ENCODE results near the gene ELOVL7.
"Not testable (repeated sequence)": the region's sequence is repeated elsewhere in the genome, so short reads cannot be mapped to it uniquely, and the experiment has no call there.

ELOVL7 gene

GRCh38 chr5:60843936-60844905 lies at the start of gene ELOVL7:
Gene ELOVL7 (minus strand): TSS chr5:60844269. CDS start chr5:60787397, 56,872 bp downstream.
- peak; percentile 16 for DNase-seq (ENCODE audit: low read depth)

GRCh38 chr5:60893521-60893920 lies 49.5 kb upstream of the ELOVL7 start:
- no peak for DNase-seq (ENCODE audit: low read depth)

- DNase-seq (ENCODE audit: low read depth): no peak
Measured at GRCh38 chr5:60891667-60892066, 47.6 kb upstream of the ELOVL7 start.

GRCh38 chr5:60888359-60889061 lies 44.4 kb upstream of the ELOVL7 start:
- DNase-seq (ENCODE audit: low read depth): no peak

- no peak for DNase-seq (ENCODE audit: low read depth)
Measured at GRCh38 chr5:60887746-60888145, 43.7 kb upstream of the ELOVL7 start.

GRCh38 chr5:60887096-60887495 lies 43.0 kb upstream of the ELOVL7 start:
- DNase-seq (ENCODE audit: low read depth): no peak

DNA sequence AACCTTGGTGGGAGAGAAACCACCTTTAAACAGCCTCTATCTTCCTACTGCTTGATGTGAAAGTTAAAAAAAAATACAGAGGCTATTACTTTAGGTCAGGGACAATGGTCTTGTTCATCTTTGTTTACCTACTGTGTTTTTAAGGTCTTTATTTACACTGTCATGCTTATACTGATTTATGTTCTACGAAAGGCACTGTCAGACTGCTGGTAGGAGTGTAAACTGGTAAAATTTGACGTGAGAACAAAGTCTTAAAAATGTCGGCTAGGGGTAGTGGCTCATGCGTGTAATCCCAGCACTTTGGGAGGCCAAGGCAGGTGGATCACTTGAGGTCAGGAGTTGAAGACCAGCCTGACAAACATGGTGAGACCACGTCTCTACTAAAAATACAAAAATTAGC lies 42.1 kb upstream of the ELOVL7 start:
- no peak for DNase-seq (ENCODE audit: low read depth)

DNA sequence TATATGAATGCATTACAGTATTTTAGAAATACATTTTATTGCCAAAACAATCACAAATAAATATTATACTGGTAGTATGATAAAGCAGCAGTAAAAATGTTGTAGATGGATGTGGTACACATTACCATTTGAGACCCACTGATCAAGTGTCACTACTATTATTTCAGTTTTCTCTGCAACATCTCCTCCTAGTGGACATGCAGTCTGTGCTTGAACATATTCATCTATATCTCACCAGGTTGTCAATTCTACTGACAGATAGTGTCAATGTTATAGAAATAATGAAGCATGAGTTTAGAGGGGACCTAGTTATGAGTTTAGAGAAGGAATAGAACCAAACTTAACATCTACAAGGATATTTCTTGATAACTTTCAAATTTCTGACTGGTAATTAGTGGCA lies 39.2 kb upstream of the ELOVL7 start:
- DNase-seq (ENCODE audit: low read depth): no peak

DNA sequence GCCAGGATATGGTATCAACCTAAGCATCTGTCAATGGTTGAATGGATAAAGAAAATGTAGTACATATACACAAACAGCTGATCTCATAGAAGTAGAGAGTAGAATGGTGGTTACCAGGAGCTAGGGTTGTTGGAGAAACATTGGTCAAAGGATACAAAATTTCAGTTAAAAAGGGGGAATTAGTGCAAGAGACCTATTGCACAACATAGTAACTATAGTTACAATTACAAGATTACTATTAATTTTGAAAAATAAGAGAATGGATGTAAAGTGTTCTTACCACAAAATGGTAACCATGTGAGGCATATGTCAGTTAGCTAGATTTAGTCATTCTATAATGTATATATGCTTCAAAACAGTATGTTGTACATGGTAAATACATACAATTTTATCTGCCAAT lies 28.8 kb upstream of the ELOVL7 start:
- no peak for DNase-seq (ENCODE audit: low read depth)

DNA sequence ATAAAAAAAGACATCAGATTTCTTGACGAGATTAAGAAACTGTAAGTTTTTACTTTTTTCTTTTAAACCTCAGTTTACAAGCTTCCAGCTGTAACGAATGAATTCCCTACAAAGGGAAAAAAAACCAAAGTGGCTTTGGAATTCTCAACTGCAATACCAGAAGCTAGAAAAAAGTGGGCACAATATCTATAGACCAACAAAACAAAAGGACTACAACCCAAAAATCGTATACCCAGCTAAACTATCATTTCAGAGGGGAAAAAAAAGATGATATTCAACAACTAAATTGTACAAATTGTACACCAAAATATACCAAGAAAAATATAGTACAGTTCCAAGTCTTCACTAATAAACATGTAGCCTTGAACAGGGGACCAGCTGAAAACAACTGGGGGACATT lies 26.8 kb upstream of the ELOVL7 start:
- no peak for DNase-seq (ENCODE audit: low read depth)

DNA sequence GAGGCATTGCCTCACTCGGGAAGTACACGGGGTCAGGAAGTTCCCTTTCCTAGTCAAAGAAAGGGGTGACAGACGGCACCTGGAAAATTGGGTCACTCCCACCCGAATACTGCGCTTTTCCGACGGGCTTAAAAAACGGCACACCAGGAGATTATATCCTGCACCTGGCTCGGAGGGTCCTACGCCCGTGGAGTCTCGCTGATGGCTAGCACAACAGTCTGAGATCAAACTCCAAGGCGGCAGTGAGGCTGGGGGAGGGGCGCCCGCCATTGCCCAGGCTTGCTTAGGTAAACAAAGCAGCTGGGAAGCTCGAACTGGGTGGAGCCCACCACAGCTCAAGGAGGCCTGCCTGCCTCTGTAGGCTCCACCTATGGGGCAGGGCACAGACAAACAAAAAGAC lies 16.5 kb upstream of the ELOVL7 start:
- DNase-seq (ENCODE audit: low read depth): not testable (repeated sequence)

GRCh38 chr5:60856066-60856465 lies 12.0 kb upstream of the ELOVL7 start:
- DNase-seq (ENCODE audit: low read depth): no peak

DNA sequence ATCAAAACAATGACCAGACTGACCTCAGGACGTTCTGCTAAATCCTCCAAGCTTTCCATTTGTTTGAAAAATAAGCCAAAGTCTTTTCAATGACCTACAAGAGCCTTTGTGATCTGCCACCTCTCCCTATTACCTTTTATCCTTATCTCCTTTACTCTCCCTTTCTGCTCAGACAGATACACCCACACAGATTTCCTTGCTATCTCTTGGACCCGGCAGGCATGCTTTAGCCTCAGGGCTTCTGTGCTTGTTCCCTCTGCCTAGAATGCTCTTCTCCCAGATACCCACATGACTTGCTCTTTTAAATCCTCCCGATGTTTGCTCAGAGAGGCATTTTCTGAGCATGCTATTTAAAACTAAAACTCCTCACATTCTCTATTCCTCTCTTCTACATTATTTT lies 8.9 kb upstream of the ELOVL7 start:
- no peak for DNase-seq (ENCODE audit: low read depth)

DNA sequence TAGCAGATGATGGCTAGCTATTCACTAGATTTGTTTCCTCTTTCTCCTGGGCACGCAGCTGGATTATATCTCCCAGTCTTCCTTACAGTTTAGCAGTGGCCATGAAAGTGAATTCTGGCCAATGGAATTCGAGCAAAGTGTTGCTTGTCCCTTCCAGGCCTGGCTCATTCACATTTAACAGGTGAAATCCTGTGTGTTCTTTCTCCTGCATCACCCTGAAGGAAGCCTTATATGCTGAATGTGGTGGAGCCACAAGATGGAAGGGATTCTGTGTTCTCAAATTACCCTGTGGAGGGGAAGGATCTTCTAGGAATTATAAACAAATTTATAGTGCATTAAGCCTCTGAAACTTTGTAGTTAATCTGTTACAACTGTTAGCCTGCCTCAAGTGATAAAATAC lies 8.2 kb upstream of the ELOVL7 start:
- DNase-seq (ENCODE audit: low read depth): no peak

DNA sequence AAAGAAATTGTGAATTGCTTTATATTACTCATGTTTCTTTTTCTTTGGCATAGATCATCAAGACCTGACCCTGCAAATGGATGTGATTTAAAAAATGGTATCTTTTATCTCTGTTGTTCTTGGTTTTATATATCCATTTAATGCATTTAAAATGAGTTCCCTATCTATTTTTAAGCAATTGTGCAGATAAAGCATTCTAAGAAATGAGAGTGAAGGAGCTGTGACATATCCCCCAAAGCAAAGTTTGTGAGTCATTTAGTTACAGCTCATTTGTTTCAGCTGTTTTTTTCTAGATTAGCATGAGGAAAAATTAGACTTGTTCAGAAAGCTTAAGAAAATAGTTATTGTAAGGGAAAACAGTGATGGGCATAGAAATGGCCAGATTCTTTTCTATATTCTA lies 7.6 kb upstream of the ELOVL7 start:
- no peak for DNase-seq (ENCODE audit: low read depth)

GRCh38 chr5:60846298-60846697 lies 2.2 kb upstream of the ELOVL7 start:
- no peak for DNase-seq (ENCODE audit: low read depth)

- no peak for DNase-seq (ENCODE audit: low read depth)
Measured at GRCh38 chr5:60843386-60843935, 608 bp downstream of the ELOVL7 start.

DNA sequence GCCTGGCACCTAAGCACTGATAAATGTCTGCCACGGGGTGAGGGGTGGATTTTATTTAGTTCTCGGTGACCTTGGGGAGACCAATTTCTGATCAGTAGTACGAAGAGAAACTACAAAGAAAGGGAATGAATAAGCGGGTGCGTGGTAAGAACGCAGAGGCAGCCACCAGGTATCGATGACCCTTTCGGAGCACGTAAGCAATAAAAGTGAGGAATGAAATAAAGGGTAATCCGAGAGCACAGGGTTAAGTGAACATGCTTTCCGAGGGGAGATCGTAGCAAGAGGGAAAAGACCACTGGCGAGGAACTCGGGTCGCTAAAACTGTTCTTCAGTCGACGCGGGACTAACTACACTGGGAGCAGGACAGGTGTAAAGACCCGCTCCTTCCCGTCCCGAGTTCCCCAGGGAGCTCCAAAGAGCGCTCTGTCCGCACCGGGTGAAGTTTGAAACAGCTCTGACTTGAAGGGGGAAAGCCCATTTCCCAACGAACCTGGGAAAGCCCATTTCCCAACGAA lies 1.1 kb downstream of the ELOVL7 start:
- DNase-seq (ENCODE audit: low read depth): no peak

DNA sequence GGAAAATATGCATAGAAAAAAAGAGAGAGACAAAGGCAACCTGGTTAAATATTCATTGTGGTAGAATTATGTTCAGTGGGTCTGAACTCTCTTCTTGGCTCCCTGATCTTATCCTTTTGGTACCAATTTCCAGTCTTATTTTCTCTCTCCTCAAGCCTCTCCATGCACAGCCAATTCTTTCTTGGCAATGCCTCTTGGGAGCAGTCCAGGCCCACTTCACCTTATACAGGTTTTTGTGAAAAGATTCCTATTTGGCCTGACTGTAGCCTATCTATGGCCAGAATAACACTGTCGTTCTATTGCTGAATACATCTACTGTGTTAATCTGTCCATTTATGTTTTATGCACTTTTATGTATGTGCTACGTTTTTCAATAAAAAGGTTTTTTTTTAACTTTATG lies 2.7 kb downstream of the ELOVL7 start:
- DNase-seq (ENCODE audit: low read depth): no peak

DNA sequence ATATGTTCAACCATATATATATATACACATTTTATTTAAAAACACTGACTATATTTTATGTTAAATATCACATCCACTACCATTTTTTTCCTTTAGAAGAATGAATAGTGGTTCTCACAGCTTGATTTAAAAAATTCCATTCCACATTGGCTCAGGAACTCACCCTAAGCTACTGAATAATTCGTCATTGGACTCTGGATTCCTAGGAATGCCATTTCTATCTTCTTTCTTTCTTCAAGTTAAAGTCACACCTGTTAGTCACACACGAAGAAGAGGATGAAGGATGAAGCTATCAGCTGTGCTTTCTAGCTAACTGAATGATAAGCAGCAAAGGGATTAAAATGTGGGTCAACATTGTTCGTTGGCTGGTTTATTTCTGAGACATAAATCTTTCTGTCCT lies 7.9 kb downstream of the ELOVL7 start:
- DNase-seq (ENCODE audit: low read depth): no peak

DNA sequence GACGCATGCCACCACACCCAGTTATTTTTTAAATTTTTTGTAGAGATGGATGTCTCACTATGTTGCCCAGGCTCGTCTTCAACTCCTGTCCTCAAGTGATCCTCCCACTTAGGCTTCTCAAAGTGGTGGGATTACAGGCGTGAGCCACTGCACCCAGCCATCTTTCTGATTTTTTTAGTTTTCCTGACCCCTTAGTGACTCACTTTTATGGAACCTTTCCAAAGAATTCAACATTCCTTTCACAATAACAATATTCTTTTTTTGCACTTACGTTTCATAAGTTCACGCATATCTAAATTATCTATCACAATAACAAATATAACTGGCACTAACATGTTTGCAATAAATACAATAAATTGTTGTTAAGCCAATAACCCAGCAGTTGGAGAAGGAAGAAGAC lies 8.5 kb downstream of the ELOVL7 start:
- DNase-seq (ENCODE audit: low read depth): no peak

- DNase-seq (ENCODE audit: low read depth): no peak
Measured at GRCh38 chr5:60833520-60833919, 10.5 kb downstream of the ELOVL7 start.
